ENCODE results near the gene DNM2.
A peak's percentile ranks its signal among the peaks of the same experiment; 100 is the strongest.
"Not testable (repeated sequence)": the region's sequence is repeated elsewhere in the genome, so short reads cannot be mapped to it uniquely, and the experiment has no call there.

The DNM2 gene

DNA sequence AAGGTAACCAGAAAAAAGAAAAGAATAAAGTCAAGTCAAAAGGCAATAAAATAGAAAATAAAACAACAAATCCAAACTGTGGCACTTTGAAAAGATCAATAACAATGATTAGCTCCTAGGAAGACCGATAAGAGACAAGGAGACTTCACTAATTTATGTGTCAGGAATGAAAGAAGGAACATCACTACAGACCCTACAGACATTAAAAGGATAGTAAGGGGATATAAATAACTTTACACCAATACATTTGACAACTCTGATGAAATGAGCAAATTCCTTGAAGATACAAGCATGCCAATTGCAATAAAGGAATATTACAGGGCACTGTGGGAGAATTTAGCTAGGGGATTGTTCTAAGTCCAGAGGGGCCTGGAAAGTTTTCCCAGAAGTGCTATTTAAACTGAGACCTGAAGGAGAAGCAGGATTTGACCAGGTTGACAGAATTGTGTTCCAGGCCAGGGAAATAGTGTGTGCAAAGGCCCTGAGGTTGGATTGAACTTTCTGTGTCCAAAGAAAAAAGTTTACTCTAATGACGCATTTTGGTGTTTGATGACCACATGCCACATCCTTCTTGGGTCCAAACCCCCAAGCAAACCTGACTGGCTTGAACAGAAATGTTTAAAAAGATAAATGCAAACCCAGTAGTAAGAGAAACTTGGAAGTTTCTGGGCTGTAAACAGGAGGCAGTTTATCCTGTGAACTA, 128.8 kb downstream of the DNM2 start:
- DNase-seq = no peak

DNA sequence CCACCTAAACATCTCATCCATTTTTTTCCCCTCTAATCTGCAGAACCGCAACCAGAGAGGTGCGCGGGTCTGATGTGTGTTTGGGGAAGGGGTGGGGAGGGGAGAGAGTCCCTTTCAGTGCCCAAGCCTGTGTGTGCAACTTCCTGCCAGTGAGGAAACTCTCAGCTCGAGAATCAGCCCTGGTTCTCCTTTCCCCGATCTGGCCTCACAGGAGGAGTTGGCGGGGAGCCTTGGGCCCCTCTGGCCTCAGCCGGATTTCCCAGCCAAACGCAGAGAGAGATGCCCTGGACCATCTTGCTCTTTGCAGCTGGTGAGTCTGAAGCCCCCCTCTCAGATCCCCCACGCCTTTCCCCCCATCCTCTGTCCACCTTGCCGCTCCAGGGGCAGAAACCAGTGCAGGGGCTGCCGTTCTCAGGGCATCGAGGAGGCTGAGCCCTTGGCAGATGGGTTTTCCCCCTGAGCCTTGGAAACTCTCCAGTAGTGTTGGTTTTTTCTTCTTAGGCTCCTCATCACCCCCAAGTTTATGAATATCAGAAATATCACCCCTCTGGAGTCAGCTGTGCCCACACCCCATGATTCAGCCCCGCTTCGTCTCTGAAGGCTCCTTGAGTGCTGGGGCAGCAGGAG, 130.5 kb downstream of the DNM2 start, which contains the start of gene C19orf38:
TSS of gene C19orf38 (plus strand) at position 186 of the 627 bp plus-strand sequence. CDS start at position 280, 94 bp downstream.
- no peak for DNase-seq

- DNase-seq = no peak
These were observed 132.8 kb downstream of the DNM2 start for GRCh38 chr19:10850631-10851030.

DNA sequence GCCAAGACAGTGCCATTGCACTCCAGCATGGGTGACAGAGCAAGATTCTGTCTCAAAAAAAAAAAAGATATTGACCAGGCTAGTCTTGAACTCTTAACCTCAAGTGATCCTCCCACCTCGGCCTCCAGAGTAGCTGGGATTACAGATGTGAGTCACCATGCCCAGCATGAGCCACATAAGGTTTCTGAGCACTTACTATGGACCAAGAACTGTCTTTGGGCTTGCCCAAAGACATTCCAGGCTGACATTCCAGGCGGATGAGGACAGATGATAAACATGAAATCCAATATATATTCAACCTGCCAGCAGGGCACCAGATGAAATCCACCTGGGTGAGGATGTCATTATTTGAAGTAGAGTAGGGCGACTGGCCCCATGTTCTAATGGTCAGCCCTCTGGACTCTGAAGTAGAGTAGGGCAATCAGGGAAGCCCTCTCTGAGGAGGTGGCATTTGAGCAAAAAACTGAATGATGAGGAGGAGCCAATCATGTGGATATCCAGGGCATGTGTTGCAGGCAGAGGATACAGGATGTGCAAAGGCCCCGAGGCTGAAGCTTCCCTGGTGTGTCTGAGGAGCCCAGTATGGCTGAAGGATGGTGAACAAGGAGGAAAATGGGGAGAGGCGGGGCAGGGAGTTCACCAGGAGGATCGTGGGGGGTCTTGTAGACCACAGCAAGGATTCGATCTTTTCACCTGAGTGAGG, 134.4 kb downstream of the DNM2 start:
- no peak for DNase-seq

- no peak for DNase-seq
These were observed 135.1 kb downstream of the DNM2 start for GRCh38 chr19:10852941-10853340.

- DNase-seq = no peak
These were observed 136.6 kb downstream of the DNM2 start for GRCh38 chr19:10854350-10855089.

- DNase-seq = no peak
These were observed 138.1 kb downstream of the DNM2 start for GRCh38 chr19:10855879-10856522.

- not testable (repeated sequence) for DNase-seq
These were observed 139.0 kb downstream of the DNM2 start for GRCh38 chr19:10856899-10857298.

DNA sequence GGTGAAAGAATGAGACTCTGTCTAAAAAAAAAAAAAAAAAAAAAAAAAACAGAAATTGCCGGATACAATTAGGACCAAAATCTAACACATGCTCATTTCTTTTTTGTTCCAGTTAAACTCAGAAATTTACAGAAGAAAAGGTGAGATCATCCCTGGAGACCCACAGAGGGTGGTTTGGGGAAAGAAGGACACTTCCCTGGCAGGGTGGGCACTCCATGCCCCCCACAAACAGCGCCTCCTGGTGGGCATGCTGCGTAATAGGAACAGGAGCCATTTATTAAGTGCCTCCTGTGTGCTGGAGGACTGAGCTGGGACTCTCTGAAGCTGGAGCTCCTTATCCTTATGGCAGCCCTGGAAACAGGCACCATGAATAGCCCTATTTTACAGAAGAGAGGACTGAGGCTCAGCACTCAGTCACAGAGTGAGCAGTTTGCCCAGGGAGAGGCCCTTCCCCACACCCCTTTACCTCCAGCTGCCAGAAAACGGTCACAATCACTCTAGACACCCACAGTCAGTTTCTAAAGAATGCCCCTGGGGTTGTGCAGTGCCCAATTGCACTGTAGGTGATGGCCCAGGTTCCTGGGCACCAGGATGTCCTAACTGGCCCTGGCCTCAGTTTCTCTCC, 140.4 kb downstream of the DNM2 start:
- DNase-seq = no peak

DNA sequence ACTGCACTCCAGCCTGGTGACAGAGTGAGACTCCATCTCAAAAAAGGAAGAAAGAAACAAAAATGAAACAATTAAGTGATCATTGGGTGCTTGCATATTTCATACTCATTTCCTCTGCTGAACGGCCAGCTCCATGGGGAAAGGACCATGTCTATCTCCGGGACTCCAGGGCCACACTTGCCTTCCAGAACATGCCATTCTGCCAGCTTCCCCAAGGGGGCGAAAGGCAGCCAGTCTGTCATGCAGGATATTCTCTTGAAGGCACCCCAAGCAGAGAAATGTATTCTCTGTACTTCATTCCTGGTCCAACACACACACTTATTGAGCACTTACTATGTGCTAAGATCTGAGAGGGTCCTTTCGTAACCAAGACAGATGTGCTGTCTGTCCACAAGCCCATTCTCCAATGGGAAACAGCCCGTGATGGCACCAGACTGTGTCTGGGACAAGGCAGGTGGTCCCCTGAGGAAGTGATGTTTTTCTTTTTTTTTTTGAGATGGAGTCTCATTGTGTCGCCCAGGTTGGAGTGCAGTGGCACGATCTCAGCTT, 143.3 kb downstream of the DNM2 start:
- no peak for DNase-seq

GRCh38 chr19:10862561-10863106, 144.8 kb downstream of the DNM2 start:
- no peak for DNase-seq

DNA sequence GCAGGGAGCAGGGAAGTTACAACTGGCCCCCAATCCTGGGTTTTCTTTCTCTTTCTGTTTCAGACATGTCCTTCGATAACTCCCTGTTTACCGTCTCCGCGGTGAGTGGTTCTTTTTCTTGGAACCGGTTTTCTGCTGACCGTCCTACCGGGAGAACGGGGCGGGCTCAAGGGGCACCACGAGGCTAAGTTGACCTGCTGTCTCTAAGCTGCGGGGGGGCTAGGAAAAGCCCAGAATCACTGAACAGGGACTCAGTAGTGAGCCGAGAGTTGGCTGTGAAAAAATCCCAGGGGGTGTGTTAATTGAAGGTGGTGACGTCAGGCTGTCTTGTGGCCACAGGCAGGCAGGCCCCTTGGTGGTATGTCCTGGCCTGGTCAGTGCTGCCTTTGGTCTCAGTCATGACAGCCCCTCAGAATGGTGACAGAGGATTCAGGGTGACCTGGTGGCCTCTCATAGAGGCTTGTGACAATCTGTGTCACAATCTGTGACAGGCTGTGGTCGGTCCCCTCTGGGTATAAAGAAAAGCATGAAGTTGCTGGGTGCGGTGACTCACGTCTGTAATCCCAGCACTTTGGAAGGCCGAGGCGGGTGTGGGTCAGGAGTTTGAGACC, 145.3 kb downstream of the DNM2 start:
- no peak for DNase-seq

DNA sequence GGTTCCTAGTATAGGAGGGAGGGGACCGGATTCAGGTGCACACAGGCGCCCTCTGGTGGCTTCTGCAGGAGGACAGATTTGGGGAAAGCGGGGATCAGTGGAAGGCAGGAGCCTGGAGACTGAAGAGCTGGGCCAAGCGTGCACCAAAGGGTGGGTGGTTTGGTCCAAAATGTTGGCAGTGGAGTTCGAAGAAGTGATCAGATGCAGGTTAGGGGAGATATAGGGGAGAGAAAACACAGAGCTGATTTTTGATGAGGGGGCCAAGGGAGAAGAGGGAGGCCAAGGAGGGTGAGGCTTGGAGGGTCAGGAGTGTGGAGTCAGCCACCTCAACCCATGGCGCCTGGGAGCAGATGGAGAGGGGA, 146.6 kb downstream of the DNM2 start:
- peak; percentile 57 for DNase-seq

GRCh38 chr19:10866495-10866894, 148.6 kb downstream of the DNM2 start:
- DNase-seq = no peak

GRCh38 chr19:10868872-10869547, 151.1 kb downstream of the DNM2 start:
- DNase-seq = no peak

- DNase-seq = not testable (repeated sequence)
These were observed 152.0 kb downstream of the DNM2 start for GRCh38 chr19:10869872-10870311.

GRCh38 chr19:10870501-10870954, 152.6 kb downstream of the DNM2 start:
- no peak for DNase-seq

GRCh38 chr19:10870955-10871603, 153.2 kb downstream of the DNM2 start, which contains the start of gene CARM1:
TSS of gene CARM1 (plus strand) at chr19:10871553. CDS start at chr19:10871703, 150 bp downstream.
- DNase-seq = peak; percentile 96

GRCh38 chr19:10871711-10872545, 154.0 kb downstream of the DNM2 start:
- no peak for DNase-seq

Data from NCI-H2171 (cell line).